ENCODE data around the gene C1QTNF5.
A peak's percentile ranks its signal among the peaks of the same experiment; 100 is the strongest.

DNA sequence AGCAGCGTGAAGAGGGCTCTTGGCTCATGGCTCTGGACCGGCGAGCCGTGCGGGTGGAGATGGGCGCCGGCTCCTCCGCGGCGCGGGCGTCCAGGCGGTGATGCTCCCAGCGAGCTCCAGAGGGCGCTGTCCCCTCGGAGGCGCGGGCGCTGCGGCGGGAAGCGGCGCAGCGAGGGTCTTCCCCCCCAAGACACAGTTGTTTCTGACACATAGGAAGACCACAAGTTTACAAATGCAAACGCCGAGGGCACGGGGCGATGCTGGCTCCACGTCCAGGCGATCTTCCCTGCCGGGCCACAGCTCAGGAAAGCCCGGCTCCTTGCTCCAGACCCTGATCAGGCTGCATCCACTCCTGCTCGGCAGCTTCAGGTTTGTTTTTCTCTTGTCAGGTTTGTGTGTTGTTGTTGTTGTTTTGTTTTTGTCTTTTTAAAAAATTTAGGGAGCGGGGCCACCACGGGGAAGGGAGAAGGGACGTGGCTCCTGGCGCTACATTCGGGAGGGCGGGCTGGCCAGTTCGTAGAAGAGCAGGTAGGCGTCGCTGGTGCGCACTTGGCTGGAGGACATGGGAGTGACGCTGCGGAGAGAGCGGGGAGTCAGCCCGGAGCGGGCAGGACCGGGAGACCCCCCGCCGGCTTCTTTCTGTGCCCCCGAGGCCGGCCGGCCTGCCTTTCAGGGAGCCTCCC lies 15.8 kb upstream of the C1QTNF5 start:
- TF ChIP-seq, protein P1, sequence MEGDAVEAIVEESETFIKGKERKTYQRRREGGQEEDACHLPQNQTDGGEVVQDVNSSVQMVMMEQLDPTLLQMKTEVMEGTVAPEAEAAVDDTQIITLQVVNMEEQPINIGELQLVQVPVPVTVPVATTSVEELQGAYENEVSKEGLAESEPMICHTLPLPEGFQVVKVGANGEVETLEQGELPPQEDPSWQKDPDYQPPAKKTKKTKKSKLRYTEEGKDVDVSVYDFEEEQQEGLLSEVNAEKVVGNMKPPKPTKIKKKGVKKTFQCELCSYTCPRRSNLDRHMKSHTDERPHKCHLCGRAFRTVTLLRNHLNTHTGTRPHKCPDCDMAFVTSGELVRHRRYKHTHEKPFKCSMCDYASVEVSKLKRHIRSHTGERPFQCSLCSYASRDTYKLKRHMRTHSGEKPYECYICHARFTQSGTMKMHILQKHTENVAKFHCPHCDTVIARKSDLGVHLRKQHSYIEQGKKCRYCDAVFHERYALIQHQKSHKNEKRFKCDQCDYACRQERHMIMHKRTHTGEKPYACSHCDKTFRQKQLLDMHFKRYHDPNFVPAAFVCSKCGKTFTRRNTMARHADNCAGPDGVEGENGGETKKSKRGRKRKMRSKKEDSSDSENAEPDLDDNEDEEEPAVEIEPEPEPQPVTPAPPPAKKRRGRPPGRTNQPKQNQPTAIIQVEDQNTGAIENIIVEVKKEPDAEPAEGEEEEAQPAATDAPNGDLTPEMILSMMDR (IDR thresholded peaks at IDR 0.05): peak; percentile 74 to 93 (median 91)
- no peak for TF ChIP-seq POLR2A (IDR thresholded peaks at IDR 0.05)
